HepG2 (cell line): ENCODE results near the gene OR8B4. TPM values are rescaled to one million over a fixed set of nuclear protein-coding genes. Genes with fewer than 3 reads are reported as not detected.

ENCODE experiments used
- ATAC-seq: fragments of 200-7000 bp; cut with Tn5 transposase; 3 replicates; pipeline ENCODE4 v1.9.1; 2020; ENCODE audit warnings: mild to moderate bottlenecking, moderate library complexity
- BruUV-seq: library from RNA; stranded (reverse); fragments of 400-500 nt; replicated peaks from 2 replicates; lab custom pipeline; 2021; lab: Mats Ljungman, UMichigan
- CTCF ChIA-PET: fragments of 300-600 bp; formaldehyde crosslinking; extraction: SDS; loops from one replicate; lab custom pipeline; 2021; ENCODE audit warnings: low total read pairs, inconsistent platforms, low intra/inter-chr PET ratio; lab: Yijun Ruan, JAX
- POLR2A ChIA-PET: fragments of 350-600 bp; sonication (Branson Sonifier 250); formaldehyde crosslinking; loops from one replicate; lab custom pipeline; 2020; ENCODE audit warnings: antibody characterized with exemption, inconsistent platforms; lab: Yijun Ruan, JAX
- DNase-seq: peaks from one replicate; pipeline ENCODE4 v3.0.0-alpha.2; 2015; ENCODE audit warnings: low spot score
- FAIRE-seq: peaks from 3 replicates; lab custom pipeline; 2011; peaks lifted over from hg19 to GRCh38; lab: Jason Lieb, UNC
- H2AFZ ChIP-seq: one replicate; pipeline ENCODE4 v1.6.1; 2011; ENCODE audit warnings: low read length, inconsistent platforms
- H3K27ac ChIP-seq: fragments of 300-600 bp; 3 replicates; pipeline ENCODE4 v1.8.0; 2011; ENCODE audit warnings: mixed run types, mild to moderate bottlenecking, mixed read lengths, low read length, inconsistent platforms; ENCODE audit not compliant: insufficient read depth; ENCODE audit errors: extremely low read length
- H3K27me3 ChIP-seq, 2 experiments: fragments of 200-600 bp in 1 of 2; 2 replicates in 1 of 2; 3 replicates in 1 of 2; pipeline versions ENCODE4 v1.6.0 to v1.8.0; 2011; ENCODE audit warnings: low read length in 2 of 2, mild to moderate bottlenecking in 2 of 2, moderate library complexity in 2 of 2, inconsistent platforms in 1 of 2; ENCODE audit not compliant: insufficient read depth in 2 of 2, control insufficient read depth in 1 of 2
- H3K36me3 ChIP-seq, 2 experiments: fragments of 200-600 bp in 1 of 2; replicated peaks in 1 of 2; 2 replicates in 1 of 2; 3 replicates in 1 of 2; pipeline versions ENCODE4 v1.5.1 to v1.8.0; 2011; ENCODE audit warnings: low read length in 2 of 2, inconsistent platforms in 1 of 2; ENCODE audit not compliant: insufficient read depth in 2 of 2, control insufficient read depth in 1 of 2
- H3K4me1 ChIP-seq: 2 replicates; pipeline ENCODE4 v1.5.1; 2012; ENCODE audit warnings: low read length, inconsistent platforms; ENCODE audit not compliant: insufficient read depth
- H3K4me2 ChIP-seq: 2 replicates; pipeline ENCODE4 v1.6.0; 2011; ENCODE audit warnings: low read depth, low read length, inconsistent platforms
- H3K4me3 ChIP-seq, 3 experiments: fragments of 200-600 bp in 1 of 3; sonication (generic), shearing (Covaris generic) in 1 of 3; replicated peaks in 1 of 3; 2 replicates each; pipeline ENCODE4 v1.5.1; 2011 to 2016; ENCODE audit warnings: low read length in 3 of 3, inconsistent platforms in 2 of 3, low read depth in 2 of 3, mild to moderate bottlenecking in 2 of 3, control low read depth in 1 of 3, mixed read lengths in 1 of 3; ENCODE audit not compliant: insufficient read depth in 1 of 3
- H3K79me2 ChIP-seq: one replicate; pipeline ENCODE4 v1.6.1; 2011; ENCODE audit warnings: low read length, inconsistent platforms; ENCODE audit not compliant: insufficient read depth
- H3K9ac ChIP-seq: 2 replicates; pipeline ENCODE4 v1.6.0; 2011; ENCODE audit warnings: mild to moderate bottlenecking, low read depth, low read length, inconsistent platforms; ENCODE audit not compliant: insufficient read depth
- H3K9me3 ChIP-seq: 2 replicates; pipeline ENCODE4 v1.5.1; 2012; ENCODE audit warnings: mild to moderate bottlenecking, low read length
- H4K20me1 ChIP-seq: 2 replicates; pipeline ENCODE4 v1.6.0; 2011; ENCODE audit warnings: inconsistent platforms, mild to moderate bottlenecking, low read length, moderate library complexity; ENCODE audit not compliant: insufficient read depth
- CEBPB ChIP-seq: IDR thresholded peaks from 2 replicates; pipeline ENCODE4 v1.6.1; 2011; ENCODE audit warnings: low read depth, low read length, improper control_type of control experiment, borderline replicate concordance
- CREB3 ChIP-seq: sonication (generic); formaldehyde crosslinking; IDR thresholded peaks from 2 replicates; pipeline ENCODE4 v1.5.0; 2020; ENCODE audit warnings: missing genetic modification reagents
- CREM ChIP-seq, 2 experiments: sonication (generic) in 1 of 2; formaldehyde crosslinking in 1 of 2; IDR thresholded peaks; 2 replicates each; pipeline versions ENCODE4 v1.4.0 to v1.6.1; 2016 to 2020; ENCODE audit warnings: antibody characterized with exemption in 1 of 2, mild to moderate bottlenecking in 1 of 2, missing genetic modification reagents in 1 of 2
- ERF ChIP-seq: IDR thresholded peaks from 2 replicates; pipeline ENCODE4 v1.6.1; 2018; ENCODE audit warnings: missing biosample characterization, missing genetic modification reagents
- HHEX ChIP-seq: IDR thresholded peaks from 2 replicates; pipeline ENCODE4 v1.6.1; 2016; ENCODE audit warnings: control low read depth
- HMG20B ChIP-seq: conservative IDR thresholded peaks from 2 replicates; pipeline ENCODE4 v1.6.1; 2016; ENCODE audit warnings: missing genetic modification reagents, missing compliant biosample characterization
- JDP2 ChIP-seq: sonication (generic); formaldehyde crosslinking; IDR thresholded peaks from 2 replicates; pipeline ENCODE4 v1.8.1; 2022; ENCODE audit warnings: missing genetic modification reagents, borderline replicate concordance
- TAF1 ChIP-seq: sonication (generic); formaldehyde crosslinking; IDR thresholded peaks from 2 replicates; pipeline ENCODE4 v1.4.0; 2020; ENCODE audit warnings: missing genetic modification reagents
- ZKSCAN1 ChIP-seq: fragments of 150-350 bp; IDR thresholded peaks from 2 replicates; pipeline ENCODE4 v1.6.1; 2014; ENCODE audit warnings: low read length
- WGBS: methylation state at CpG from one replicate; pipeline ENCODE4 v1.1.6; 2017; ENCODE audit warnings: low lambda C conversion rate; 5-methylcytosine and 5-hydroxymethylcytosine counted together
- in situ Hi-C: cut with HindIII; loops from 2 replicates; pipeline ENCODE4 v1.10.0; 2017; ENCODE audit warnings: low pct_unique_long_range_greater_than_20kb; ENCODE audit not compliant: extremely low pct_ligation_motif_present
- intact Hi-C: fragments of 100-400 bp; cut with micrococcal nuclease; formaldehyde crosslinking; loops from one replicate; pipeline ENCODE4 v1.10.0; 2022; ENCODE audit not compliant: unreplicated experiment
- polyA plus RNA-seq, 8 experiments: library from polyadenylated mRNA; depleted of rRNA in 3 of 8; stranded (reverse) in 7 of 8; unstranded in 1 of 8; fragments of >200 nt; fragmentation: Illumina TruSeq in 4 of 8; extraction: Trizol in 4 of 8; gene quantifications; 2 replicates each; pipeline versions ENCODE4 v1.2.1 to v1.2.3, GENCODE V29; 2011 to 2016; ENCODE audit warnings: low read depth in 4 of 8, missing spikeins in 1 of 8, mixed read lengths in 1 of 8; ENCODE audit not compliant: insufficient read depth in 1 of 8
- total RNA-seq, 5 experiments: library from RNA; depleted of rRNA; stranded (reverse); fragments of >200 nt; fragmentation: Illumina TruSeq; extraction: Trizol; gene quantifications; 2 replicates each; pipeline ENCODE4 v1.2.3, GENCODE V29; 2016; ENCODE audit warnings: low read depth in 1 of 5

Gene OR8B4
- total and polyA plus RNA-seq, 2 of the 13 experiments (the other 11 are each of a cell fraction or from before 2014, with no cell fraction given), result not detected

DNA sequence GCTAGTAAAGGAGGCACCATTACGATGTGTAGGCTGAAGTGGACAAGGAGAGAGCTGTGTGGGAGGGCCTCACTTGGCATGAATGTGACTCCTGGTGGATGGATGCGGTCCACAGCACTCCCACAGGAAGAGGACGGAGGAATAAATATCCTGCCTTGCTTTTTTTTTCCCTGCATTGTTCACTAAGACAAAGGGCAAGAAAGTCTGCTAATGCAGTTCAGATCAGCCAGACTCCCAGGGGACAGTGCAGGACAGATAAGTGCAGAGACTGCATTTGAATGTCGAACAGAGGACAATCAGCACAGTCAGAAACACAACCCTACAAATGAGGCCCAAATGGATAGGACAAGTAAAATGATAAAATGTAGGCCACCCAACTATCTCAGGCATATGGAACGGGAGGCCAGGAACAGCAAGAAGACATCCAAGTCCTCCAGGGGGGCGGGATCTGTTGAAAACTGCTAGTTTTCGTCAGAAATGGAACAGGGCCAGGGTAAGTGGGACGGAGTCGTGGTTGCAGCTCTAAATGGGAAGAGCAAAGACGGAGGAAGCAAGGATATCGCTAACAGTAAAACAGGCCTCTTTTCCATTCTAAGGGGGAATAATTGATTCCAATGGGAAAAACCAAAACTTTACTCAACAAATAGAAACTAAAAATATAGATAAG is 46.0 kb upstream of the OR8B4 start:
- intact Hi-C loops, result no loop called here
- no peak overlapping the region for H3K9ac ChIP-seq
- FAIRE-seq, result no peak
- ChIA-PET POLR2A (no interaction called here), CTCF (no interaction called here)
- no peak for DNase-seq
- H3K9me3 ChIP-seq, result no peaks in the 10 kb centered on the region
- H3K4me3 ChIP-seq, result no peak overlapping the region
- ATAC-seq, result no peak
- H3K27ac ChIP-seq, result no peak overlapping the region
- 33% methylated on average over 11 of the region's 11 CpGs for WGBS
- TF ChIP-seq HHEX (CRISPR knock-in tag), result no peak
- TF ChIP-seq ERF, result no peak
- no peak for TF ChIP-seq CREM (IDR thresholded peaks at IDR 0.05)
- no peak for TF ChIP-seq CREM (CRISPR knock-in tag; IDR thresholded peaks at IDR 0.05)
- no peak for TF ChIP-seq HMG20B (CRISPR knock-in tag)
- BruUV-seq, result no TSS peak
- no peaks in the 10 kb centered on the region for H3K36me3 ChIP-seq
- H3K79me2 ChIP-seq, result no peaks in the 10 kb centered on the region
- H3K27me3 ChIP-seq, result no peaks in the 10 kb centered on the region
- in situ Hi-C loops, result no loop called here
- H3K4me2 ChIP-seq, result no peak overlapping the region
- H2AFZ ChIP-seq, result no peak overlapping the region
- no peaks in the 10 kb centered on the region for H3K4me1 ChIP-seq
- H4K20me1 ChIP-seq, result no peaks in the 10 kb centered on the region

DNA sequence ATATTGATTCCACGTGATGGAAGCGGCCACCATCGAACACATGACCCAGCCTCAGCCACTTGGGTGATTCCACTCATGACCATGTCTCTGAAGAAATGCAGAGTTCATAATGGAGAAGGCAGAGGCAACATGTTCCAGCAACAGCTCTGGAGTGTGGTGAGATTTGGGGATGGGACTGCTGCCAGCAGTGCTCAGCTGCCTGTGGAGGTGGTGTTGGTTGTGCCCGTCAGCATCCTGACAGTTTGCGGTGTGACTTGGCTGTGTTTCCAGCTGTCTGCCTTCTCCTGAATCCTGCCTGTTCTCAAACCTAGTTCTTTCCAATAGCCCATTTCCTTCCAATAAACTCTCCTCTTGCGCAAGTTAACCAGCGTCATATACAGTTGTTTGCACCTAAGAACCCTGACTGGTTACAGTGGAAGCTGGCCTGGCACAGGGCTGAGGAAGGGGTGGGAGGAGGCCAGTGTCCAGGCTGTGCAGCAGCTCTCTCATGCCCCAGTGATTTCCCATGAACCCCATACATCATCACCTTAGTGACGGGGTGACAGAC is 42.8 kb upstream of the OR8B4 start:
- Histone ChIP-seq H3K79me2 (no peaks in the 10 kb centered on the region), H3K4me2 (no peak overlapping the region), H3K9me3 (no peaks in the 10 kb centered on the region), H3K4me3 (no peak overlapping the region), H2AFZ (no peak overlapping the region), H3K9ac (no peak overlapping the region), H3K27ac (no peak overlapping the region), H3K4me1 (no peaks in the 10 kb centered on the region), H3K27me3 (no peaks in the 10 kb centered on the region), H4K20me1 (no peaks in the 10 kb centered on the region), H3K36me3 (no peaks in the 10 kb centered on the region)
- CTCF ChIA-PET, result no interaction called here
- in situ Hi-C loops (no loop called here), intact Hi-C loops (no loop called here)
- no TSS peak for BruUV-seq
- DNase-seq, result no peak
- ATAC-seq, result no peak
- WGBS, result 25% methylated on average over 8 of the region's 8 CpGs
- FAIRE-seq, result no peak
- POLR2A ChIA-PET, result no interaction called here
- 0 out of 2 replicates have a peak, but pooled peaks have one; percentile 4 for TF ChIP-seq CEBPB
- TF ChIP-seq JDP2 (CRISPR knock-in tag), result no peak
- no peak for TF ChIP-seq ZKSCAN1
- TF ChIP-seq CREB3 (CRISPR knock-in tag), result no peak
- TF ChIP-seq TAF1 (CRISPR knock-in tag), result no peak
